Fibroblast of peridontal ligament (primary cell): Measurements from ENCODE around the gene SORCS2.
A peak's percentile ranks its signal among the peaks of the same experiment; 100 is the strongest.
"Not testable (repeated sequence)": the region's sequence is repeated elsewhere in the genome, so short reads cannot be mapped to it uniquely, and the experiment has no call there.

ENCODE experiments used
- DNase-seq: peaks from one replicate; pipeline ENCODE4 v3.0.0-alpha.2; 2010; ENCODE audit errors: extremely low read depth

The SORCS2 gene

GRCh38 chr4:7160439-7160838 lies 31.9 kb upstream of the SORCS2 start:
- no peak for DNase-seq

DNA sequence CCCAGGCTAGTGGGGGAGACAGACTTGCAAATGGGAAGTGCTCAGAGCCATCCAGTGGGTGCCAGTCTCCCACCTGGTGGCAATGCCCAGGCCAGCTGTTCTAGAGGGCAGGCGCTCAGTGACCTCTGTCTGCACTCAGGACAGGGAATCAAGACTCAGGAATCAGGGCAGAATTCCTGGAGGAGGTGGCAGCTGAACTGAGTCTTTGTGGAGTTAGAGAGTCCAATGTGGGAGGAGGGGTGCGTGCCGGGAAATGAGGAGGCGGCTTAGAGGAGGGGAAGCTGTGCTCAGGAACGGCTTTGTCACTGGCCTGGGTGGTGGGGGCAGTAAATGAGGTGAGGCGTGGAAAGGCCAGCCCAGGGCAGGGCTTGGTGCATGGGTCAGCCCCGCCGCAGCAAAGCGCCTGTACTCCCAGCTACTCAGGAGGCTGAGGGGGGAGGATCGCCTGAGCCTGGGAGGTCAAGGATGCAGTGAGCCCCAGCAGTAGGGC lies 31.3 kb upstream of the SORCS2 start:
- DNase-seq, result no peak

- DNase-seq, result peak; percentile 71
These were observed 30.6 kb upstream of the SORCS2 start for GRCh38 chr4:7161721-7162214.

GRCh38 chr4:7165056-7165873 lies 27.1 kb upstream of the SORCS2 start:
- not testable (repeated sequence) for DNase-seq

DNA sequence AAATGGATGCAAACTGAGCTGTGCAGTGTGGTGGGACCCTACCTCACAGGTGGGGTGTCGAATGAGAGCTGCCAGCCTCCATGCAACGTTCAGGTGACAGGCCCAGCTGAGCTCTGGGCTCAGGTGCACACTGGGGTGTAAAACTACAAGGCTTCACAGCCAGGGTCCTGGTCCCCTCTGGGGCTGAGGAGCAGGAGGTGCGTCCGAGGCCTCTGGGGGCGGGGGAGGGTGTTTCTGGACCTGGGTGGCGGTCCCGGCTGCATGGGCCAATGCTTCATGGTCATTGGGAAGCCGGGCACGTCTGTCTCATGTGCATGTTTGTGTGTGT lies 26.5 kb upstream of the SORCS2 start:
- DNase-seq, result no peak

- no peak for DNase-seq
These were observed 26.1 kb upstream of the SORCS2 start for GRCh38 chr4:7166237-7166636.

DNA sequence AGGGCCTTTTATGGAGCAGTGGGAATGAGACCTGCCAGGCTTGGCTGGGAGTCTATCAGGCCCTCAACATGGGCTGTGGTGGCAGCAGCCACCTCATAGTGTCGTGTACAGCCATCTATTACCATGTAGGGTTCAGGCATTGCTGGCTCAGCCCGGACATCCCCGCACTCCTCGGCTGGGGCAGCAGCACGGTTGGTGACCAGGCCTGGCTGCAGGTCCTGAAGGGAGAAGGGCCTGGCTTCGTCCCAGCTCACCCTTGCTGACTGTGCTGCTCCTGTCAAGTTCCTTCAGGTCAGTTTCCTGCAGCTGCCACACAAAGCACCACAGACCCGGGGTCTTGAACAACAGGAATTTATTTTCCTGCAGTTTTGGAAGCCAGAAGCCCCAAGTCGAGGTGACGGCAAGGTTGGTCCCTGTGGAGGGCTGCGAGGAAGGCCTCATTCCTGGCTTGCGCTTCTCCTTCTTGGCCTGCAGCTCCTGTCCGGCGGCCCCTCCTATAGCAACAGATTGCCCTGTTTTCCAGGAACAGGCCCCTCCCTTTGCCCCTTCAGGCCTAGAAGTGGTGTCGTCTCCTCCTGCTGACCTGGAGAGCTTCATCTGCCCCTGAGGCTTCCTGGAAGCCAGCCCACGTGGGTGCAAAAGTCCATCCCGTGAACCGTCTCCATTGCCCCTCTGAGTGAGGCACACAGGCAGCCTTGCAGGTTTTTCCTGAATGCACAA lies 25.2 kb upstream of the SORCS2 start:
- no peak for DNase-seq

GRCh38 chr4:7167706-7168105 lies 24.6 kb upstream of the SORCS2 start:
- no peak for DNase-seq

- DNase-seq, result no peak
These were observed 24.2 kb upstream of the SORCS2 start for GRCh38 chr4:7168106-7168505.

DNA sequence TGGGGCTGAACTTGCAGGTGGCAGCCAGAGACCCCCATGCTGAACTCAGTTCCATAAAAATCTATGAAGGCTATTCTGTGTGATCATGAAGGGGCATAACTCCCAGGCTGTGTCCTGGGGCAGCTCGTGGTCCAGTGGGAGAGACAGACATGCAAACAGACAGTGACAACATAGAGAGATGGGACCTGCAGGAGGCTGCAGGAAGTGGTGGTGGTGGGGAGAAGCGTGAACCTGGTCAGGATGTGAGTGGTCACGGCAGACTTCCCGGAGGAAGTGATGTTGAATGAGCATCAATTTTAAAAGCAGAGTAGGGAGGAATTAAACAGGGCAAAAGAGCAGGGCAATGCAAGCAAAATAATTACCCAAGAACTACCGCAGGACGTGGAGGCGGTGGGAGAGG lies 23.2 kb upstream of the SORCS2 start:
- no peak for DNase-seq

GRCh38 chr4:7170012-7170411 lies 22.3 kb upstream of the SORCS2 start:
- DNase-seq, result no peak

- no peak for DNase-seq
These were observed 21.0 kb upstream of the SORCS2 start for GRCh38 chr4:7171191-7171900.

DNA sequence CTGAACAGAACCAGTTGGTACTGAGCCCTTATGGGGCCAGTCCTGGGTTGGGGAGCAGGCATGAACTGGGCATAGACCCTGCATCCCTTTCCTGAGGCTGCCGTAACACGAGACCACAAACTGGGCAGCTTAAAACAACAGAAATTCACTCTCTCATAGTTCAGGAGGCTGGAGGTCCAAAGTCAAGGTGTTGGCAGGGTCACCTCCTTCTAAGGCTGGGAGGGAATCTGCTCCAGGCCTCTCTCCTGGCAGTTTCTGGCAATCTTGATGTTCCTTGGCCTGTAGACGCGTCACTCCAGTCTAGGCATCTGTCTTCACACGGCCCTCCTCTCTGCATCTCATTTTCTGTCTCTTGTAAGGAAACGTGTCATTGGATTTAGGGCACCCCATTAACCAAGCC lies 19.8 kb upstream of the SORCS2 start:
- DNase-seq, result no peak

DNA sequence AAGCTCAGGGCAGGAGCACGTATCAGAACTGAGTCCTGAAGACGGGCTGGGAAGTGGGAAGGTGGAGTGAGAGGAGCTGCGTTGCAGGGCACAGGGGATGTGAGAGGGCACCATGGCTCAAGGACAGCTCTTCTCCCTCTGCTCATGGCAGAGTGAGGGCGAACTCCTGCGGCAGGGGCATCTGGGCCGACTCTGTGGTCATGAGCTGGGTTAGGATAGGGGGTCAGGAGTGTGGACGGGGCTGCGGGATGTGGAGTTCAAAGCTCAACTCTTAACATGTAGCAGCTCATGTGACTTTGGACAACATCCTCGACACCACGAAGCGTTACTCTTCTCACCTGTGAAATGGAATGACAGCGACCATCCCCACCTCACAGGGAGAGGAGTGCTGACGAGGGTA lies 19.4 kb upstream of the SORCS2 start:
- no peak for DNase-seq

DNA sequence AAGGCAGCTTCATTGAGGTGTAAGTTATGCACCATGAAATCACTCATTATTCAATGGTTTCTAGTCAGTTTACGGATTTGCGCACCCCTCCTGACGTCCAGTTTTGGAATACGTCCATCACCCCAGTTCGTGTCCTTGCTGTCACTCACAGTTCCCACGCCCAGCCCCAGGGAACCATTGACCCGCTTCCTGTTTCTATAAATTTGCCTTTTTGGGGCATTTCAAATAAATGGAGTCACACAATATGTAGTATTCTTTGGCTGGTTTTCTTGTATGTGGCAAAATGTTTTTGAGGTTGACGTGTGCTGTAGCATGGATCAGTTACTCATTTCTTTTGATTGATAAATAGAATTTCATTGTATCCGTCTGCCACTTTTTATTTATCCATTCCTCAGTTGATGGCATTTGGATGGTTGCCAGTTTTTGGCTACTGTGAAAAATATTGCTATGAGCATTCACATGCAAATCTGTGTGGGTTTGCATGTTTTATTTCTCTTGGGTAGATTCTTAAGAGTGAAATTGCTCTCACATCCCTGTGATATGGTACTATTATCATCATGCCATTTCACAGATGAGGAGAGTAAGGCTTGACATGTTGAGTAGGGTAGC lies 18.4 kb upstream of the SORCS2 start:
- DNase-seq, result no peak

DNA sequence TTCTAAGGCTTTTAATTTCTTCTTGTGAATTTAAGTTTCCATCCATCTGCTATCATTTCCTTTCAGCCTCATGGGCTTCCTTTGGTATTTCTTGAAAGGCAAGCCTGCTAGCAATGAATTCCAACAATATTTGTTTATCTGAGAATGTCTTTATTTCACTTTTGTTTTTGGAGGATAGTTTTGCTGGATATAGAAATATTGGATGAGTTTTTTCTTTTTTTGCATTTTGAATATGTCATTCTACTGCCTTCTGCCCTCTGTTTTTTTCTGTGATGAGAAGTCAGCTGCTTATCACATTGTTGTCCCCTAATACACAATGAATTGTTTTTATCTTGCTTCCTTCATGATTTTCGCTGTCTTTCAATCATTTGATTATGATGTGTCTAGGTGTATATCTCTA lies 13.2 kb upstream of the SORCS2 start:
- no peak for DNase-seq

- no peak for DNase-seq
These were observed 11.4 kb upstream of the SORCS2 start for GRCh38 chr4:7180938-7181337.

- no peak for DNase-seq
These were observed 9.7 kb upstream of the SORCS2 start for GRCh38 chr4:7182616-7183015.

- DNase-seq, result no peak
These were observed 9.2 kb upstream of the SORCS2 start for GRCh38 chr4:7183161-7183560.

DNA sequence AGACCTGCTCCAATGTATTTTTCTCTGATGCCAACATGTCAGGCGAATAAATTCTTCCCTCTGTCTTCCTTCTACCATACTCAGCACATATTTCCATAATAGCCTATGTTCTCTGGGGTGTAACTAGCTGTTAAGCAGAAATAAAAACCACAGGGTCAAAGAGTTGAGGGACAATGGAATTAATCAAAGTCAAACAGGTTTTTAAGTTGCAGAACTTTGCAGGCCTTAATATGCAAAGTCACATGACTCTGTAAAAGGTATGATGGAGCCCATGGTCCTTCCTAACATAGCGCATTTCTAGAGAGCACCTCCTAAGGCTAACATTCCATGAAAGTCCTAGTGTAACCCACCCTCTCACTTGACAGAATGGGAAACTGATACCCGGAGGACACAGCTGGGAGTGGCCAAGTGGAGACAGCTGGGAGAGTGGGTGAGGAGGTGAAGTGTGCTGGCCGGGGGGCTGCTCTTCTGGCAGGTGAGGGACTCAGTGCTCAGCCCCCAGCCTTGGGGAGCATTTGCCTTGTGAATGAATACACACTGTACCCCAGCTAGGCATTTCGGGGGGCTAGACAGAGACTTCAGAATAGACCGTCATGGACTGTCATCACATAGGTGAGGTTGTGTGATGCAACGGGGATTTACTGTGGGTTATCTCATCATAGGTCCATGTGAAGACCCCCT lies 8.4 kb upstream of the SORCS2 start:
- no peak for DNase-seq

GRCh38 chr4:7185487-7186030 lies 6.8 kb upstream of the SORCS2 start:
- no peak for DNase-seq
